Transverse colon (tissue), 4 donors: ENCODE results near the gene HOXB2. TPM values are rescaled to one million over a fixed set of nuclear protein-coding genes. Genes with fewer than 3 reads are reported as not detected.
A peak's percentile ranks its signal among the peaks of the same experiment; 100 is the strongest.

Source experiments
- DNase-seq: peaks from one replicate; pipeline ENCODE4 v3.0.0-alpha.2; 2019
- H3K27ac ChIP-seq, 4 donors: fragments of 200-600 bp; sonication (generic); 2 replicates each; pipeline ENCODE4 v1.5.1; 2016 to 2018; ENCODE audit warnings: inconsistent platforms in 4 of 4
- H3K27me3 ChIP-seq: fragments of 200-600 bp; sonication (generic); 2 replicates; pipeline ENCODE4 v1.5.1; 2017; ENCODE audit warnings: inconsistent platforms
- H3K36me3 ChIP-seq, 4 donors: fragments of 200-600 bp; sonication (generic); 2 replicates each; pipeline ENCODE4 v1.5.1; 2017 to 2019; ENCODE audit warnings: inconsistent platforms in 4 of 4
- H3K4me1 ChIP-seq, 4 donors: fragments of 200-600 bp; sonication (generic); 2 replicates each; pipeline ENCODE4 v1.5.1; 2017 to 2020; ENCODE audit warnings: inconsistent platforms in 4 of 4
- H3K4me3 ChIP-seq, 4 donors: fragments of 200-600 bp; sonication (generic); 1 replicate in 1 of 4; 2 replicates in 3 of 4; pipeline versions ENCODE4 v1.5.1 to v1.6.1; 2017 to 2019; ENCODE audit warnings: inconsistent platforms in 4 of 4
- H3K9me3 ChIP-seq, 2 donors: fragments of 200-600 bp; sonication (generic); 2 replicates each; pipeline ENCODE4 v1.5.1; 2017 to 2019; ENCODE audit warnings: inconsistent platforms in 2 of 2
- CTCF ChIP-seq, 5 experiments: fragments of 200-600 bp in 3 of 5; fragments of 450-650 bp in 2 of 5; sonication (generic) in 3 of 5; IDR thresholded peaks; 1 replicate in 2 of 5; 2 replicates in 3 of 5; pipeline ENCODE4 v1.5.1; 2016 to 2017; ENCODE audit warnings: antibody characterized with exemption in 5 of 5, inconsistent platforms in 3 of 5, mild to moderate bottlenecking in 2 of 5, moderate library complexity in 1 of 5
- EP300 ChIP-seq: sonication (generic); formaldehyde crosslinking; IDR thresholded peaks from one replicate; pipeline ENCODE4 v1.6.1; 2017; ENCODE audit warnings: antibody characterized with exemption, low read depth
- POLR2A ChIP-seq: fragments of 450-650 bp; IDR thresholded peaks from one replicate; pipeline ENCODE4 v1.6.1; 2016; ENCODE audit warnings: antibody characterized with exemption, mild to moderate bottlenecking, moderate library complexity
- POLR2AphosphoS5 ChIP-seq, 3 donors: sonication (generic); formaldehyde crosslinking; IDR thresholded peaks; one replicate each; pipeline ENCODE4 v1.6.1; 2016; ENCODE audit warnings: antibody characterized with exemption in 3 of 3
- WGBS, 2 donors: methylation state at CpG; one replicate each; pipeline ENCODE4 v1.1.5; 2018; ENCODE audit warnings: low coverage in 1 of 2; 5-methylcytosine and 5-hydroxymethylcytosine counted together
- in situ Hi-C, 4 donors: fragments of 200-750 bp; cut with MboI; loops; one replicate each; pipeline versions ENCODE4 v1.15.0 to v1.15.1; 2017; ENCODE audit warnings: low sequenced_read_pairs in 3 of 4, low pct_ligation_motif_present in 1 of 4, low pct_unique_long_range_greater_than_20kb in 1 of 4
- intact Hi-C: fragments of 100-400 bp; cut with DNase I; formaldehyde crosslinking; loops from one replicate; pipeline ENCODE4 v1.15.1; 2023; ENCODE audit warnings: low total_unique reads
- total RNA-seq, 4 donors: library from RNA; depleted of rRNA; stranded (reverse); fragments of >200 nt; gene quantifications; one replicate each; pipeline ENCODE4 v1.1.0, GENCODE V29; 2016

Gene HOXB2
- total RNA-seq, 4 donors from 2014 or later, result 13.5 to 93.9 (median 13.8) TPM; not detected in 1

GRCh38 chr17:48582750-48583069 is 37.8 kb upstream of the HOXB2 start:
- DNase-seq, result no peak
- Histone ChIP-seq H3K36me3 (no peaks in the 10 kb centered on the region), H3K4me1 (peaks cover 9 to 85% (median 76%) of the 10 kb centered on the region in 4 donors), H3K27ac (peak overlapping the region; percentile 89 to 95 (median 92)), H3K27me3 (peaks cover 9% of the 10 kb centered on the region), H3K9me3 (no peaks in the 10 kb centered on the region), H3K4me3 (peak overlapping the region in 2 of 4 donors; percentile 45 to 47)
- in situ Hi-C loops (no loop called here), intact Hi-C loops (no loop called here)
- WGBS, 2 donors, result 15 to 43% methylated on average over 5 to 7 of the region's 7 CpGs
- TF ChIP-seq CTCF (IDR thresholded peaks at IDR 0.05) (no peak), POLR2AphosphoS5 (IDR thresholded peaks at IDR 0.05) (no peak), POLR2A (no peak), EP300 (no peak)

- H3K4me3 ChIP-seq, result peak overlapping the region in 3 of 4 donors; percentile 4 to 47 (median 45)
- DNase-seq, result no peak
- intact Hi-C loops, result loop anchor here (5.0 kb wide), 1 partner anchor 38 kb away; no protein-coding TSS in a partner anchor
Observed at GRCh38 chr17:48579760-48580554, 35.0 kb upstream of the HOXB2 start.

GRCh38 chr17:48579471-48579759 is 34.5 kb upstream of the HOXB2 start:
- H3K4me3 ChIP-seq, result peak overlapping the region in 3 of 4 donors; percentile 4 to 47 (median 45)
- peak overlapping the region; percentile 89 to 95 (median 92) for H3K27ac ChIP-seq
- 23 to 28% methylated on average over 7 of the region's 7 CpGs for WGBS, 2 donors
- intact Hi-C loops, result loop anchor here (5.0 kb wide), 1 partner anchor 37 kb away; no protein-coding TSS in a partner anchor
- no peaks in the 10 kb centered on the region for H3K9me3 ChIP-seq
- peaks cover 26 to 89% (median 78%) of the 10 kb centered on the region in 4 donors for H3K4me1 ChIP-seq
- in situ Hi-C loops, result no loop called here
- H3K36me3 ChIP-seq, result no peaks in the 10 kb centered on the region
- peaks cover 9% of the 10 kb centered on the region for H3K27me3 ChIP-seq
- no peak for TF ChIP-seq EP300
- TF ChIP-seq POLR2A, result no peak
- no peak for TF ChIP-seq POLR2AphosphoS5 (IDR thresholded peaks at IDR 0.05)
- TF ChIP-seq CTCF (IDR thresholded peaks at IDR 0.05), result no peak
- no peak for DNase-seq

More at GRCh38 chr17:48579760-48580554, 35.0 kb upstream of the HOXB2 start:
- 13 to 22% methylated on average over 6 to 26 of the region's 26 CpGs for WGBS, 2 donors
- Histone ChIP-seq H3K4me1 (peaks cover 21 to 89% (median 79%) of the 10 kb centered on the region in 4 donors), H3K27ac (peak overlapping the region; percentile 89 to 95 (median 92)), H3K27me3 (peaks cover 9% of the 10 kb centered on the region), H3K9me3 (no peaks in the 10 kb centered on the region), H3K36me3 (no peaks in the 10 kb centered on the region)
- in situ Hi-C loops, result no loop called here
- TF ChIP-seq CTCF (IDR thresholded peaks at IDR 0.05), result no peak
- TF ChIP-seq POLR2AphosphoS5 (IDR thresholded peaks at IDR 0.05), result peak in 2 of 3 donors; percentile 21 to 26
- TF ChIP-seq POLR2A, result no peak
- TF ChIP-seq EP300, result no peak

- peak overlapping the region; percentile 38 to 54 (median 46) for H3K4me3 ChIP-seq
- peaks cover 9% of the 10 kb centered on the region for H3K27me3 ChIP-seq
- WGBS, 2 donors, result 34% methylated on average over 5 to 43 of the region's 43 CpGs
- no peak for TF ChIP-seq EP300
- in situ Hi-C loops (no loop called here), intact Hi-C loops (loop anchor here (5.0 kb wide), 1 partner anchor 37 kb away; no protein-coding TSS in a partner anchor)
- no peaks in the 10 kb centered on the region for H3K36me3 ChIP-seq
- DNase-seq, result no peak
- no peaks in the 10 kb centered on the region for H3K9me3 ChIP-seq
- H3K27ac ChIP-seq, result peak overlapping the region; percentile 89 to 95 (median 92)
- H3K4me1 ChIP-seq, result peaks cover 21 to 86% (median 73%) of the 10 kb centered on the region in 4 donors
Observed at GRCh38 chr17:48578616-48579470, 33.9 kb upstream of the HOXB2 start.
